HEK293T (cell line): ENCODE results near the gene RNF38.

ENCODE experiments used
- CTCF ChIA-PET: fragments of 350-600 bp; formaldehyde crosslinking; extraction: SDS; loops from one replicate; lab custom pipeline; 2021; ENCODE audit warnings: antibody characterized with exemption, inconsistent platforms; lab: Yijun Ruan, JAX
- POLR2A ChIA-PET: fragments of 350-600 bp; formaldehyde crosslinking; extraction: SDS; loops from one replicate; lab custom pipeline; 2020; ENCODE audit warnings: antibody characterized with exemption, inconsistent platforms; lab: Yijun Ruan, JAX
- DNase-seq: peaks from one replicate; pipeline ENCODE4 v3.0.0; 2012; ENCODE audit warnings: mixed read lengths; ENCODE audit errors: extremely low spot score
- ARNT ChIP-seq: fragments of 450-650 bp; IDR thresholded peaks from 2 replicates; pipeline ENCODE4 v1.6.1; 2017; ENCODE audit warnings: mild to moderate bottlenecking
- BHLHE40 ChIP-seq: fragments of 450-650 bp; IDR thresholded peaks from 2 replicates; pipeline ENCODE4 v1.6.1; 2016; ENCODE audit warnings: mild to moderate bottlenecking, moderate library complexity, borderline replicate concordance
- CTBP1 ChIP-seq: fragments of 450-650 bp; IDR thresholded peaks from 2 replicates; pipeline ENCODE4 v1.6.1; 2016; ENCODE audit warnings: borderline replicate concordance
- ELF4 ChIP-seq: fragments of 450-650 bp; IDR thresholded peaks from 2 replicates; pipeline ENCODE4 v1.6.1; 2017; ENCODE audit warnings: antibody characterized with exemption
- FOXA1 ChIP-seq: fragments of 450-650 bp; IDR thresholded peaks from 2 replicates; pipeline ENCODE4 v1.6.1; 2016; ENCODE audit warnings: mild to moderate bottlenecking
- FOXK2 ChIP-seq: fragments of 450-650 bp; IDR thresholded peaks from 2 replicates; pipeline ENCODE4 v1.6.1; 2016; ENCODE audit warnings: mild to moderate bottlenecking
- FOXM1 ChIP-seq: fragments of 450-650 bp; IDR thresholded peaks from 2 replicates; pipeline ENCODE4 v1.6.1; 2017; ENCODE audit warnings: mild to moderate bottlenecking, borderline replicate concordance
- HDGF ChIP-seq: fragments of 450-650 bp; IDR thresholded peaks from 2 replicates; pipeline ENCODE4 v1.6.1; 2017; ENCODE audit warnings: antibody characterized with exemption, borderline replicate concordance
- L3MBTL2 ChIP-seq: fragments of 450-650 bp; conservative IDR thresholded peaks from 2 replicates; pipeline ENCODE4 v1.6.1; 2016; ENCODE audit warnings: mild to moderate bottlenecking
- LEF1 ChIP-seq: fragments of 450-650 bp; IDR thresholded peaks from 2 replicates; pipeline ENCODE4 v1.6.1; 2017; ENCODE audit warnings: mild to moderate bottlenecking, borderline replicate concordance
- NFRKB ChIP-seq: fragments of 450-650 bp; IDR thresholded peaks from 2 replicates; pipeline ENCODE4 v1.6.1; 2016; ENCODE audit warnings: mild to moderate bottlenecking, moderate library complexity
- PKNOX1 ChIP-seq: fragments of 450-650 bp; IDR thresholded peaks from 2 replicates; pipeline ENCODE4 v1.6.1; 2016
- SP1 ChIP-seq: fragments of 450-650 bp; IDR thresholded peaks from 2 replicates; pipeline ENCODE4 v1.6.1; 2017
- SUZ12 ChIP-seq: fragments of 450-650 bp; IDR thresholded peaks from 2 replicates; pipeline ENCODE4 v1.6.1; 2016; ENCODE audit warnings: mild to moderate bottlenecking
- TARDBP ChIP-seq: fragments of 450-650 bp; IDR thresholded peaks from 2 replicates; pipeline ENCODE4 v1.6.1; 2016
- ZNF384 ChIP-seq: fragments of 450-650 bp; IDR thresholded peaks from 2 replicates; pipeline ENCODE4 v1.6.1; 2016

RNF38 gene

GRCh38 chr9:36319806-36320205, 80.3 kb downstream of the RNF38 start:
- ChIA-PET POLR2A (interaction anchor here (0.9 kb wide), 1 partner anchor 61 kb away, joined by 3 read pairs; the partner anchor contains the start of gene GNE), CTCF (interaction anchor here (0.6 to 1.5 kb wide), 2 partner anchors 10 to 409 kb away, joined by 3 to 6 read pairs; no protein-coding TSS in a partner anchor)
- DNase-seq: no peak
- TF ChIP-seq LEF1 (no peak), NFRKB (no peak), ELF4 (no peak), SP1 (no peak), CTBP1 (no peak), L3MBTL2 (no peak), BHLHE40 (no peak), PKNOX1 (no peak), FOXA1 (no peak), FOXK2 (no peak), HDGF (no peak), TARDBP (no peak), ARNT (no peak), FOXM1 (no peak), SUZ12 (no peak)

DNA sequence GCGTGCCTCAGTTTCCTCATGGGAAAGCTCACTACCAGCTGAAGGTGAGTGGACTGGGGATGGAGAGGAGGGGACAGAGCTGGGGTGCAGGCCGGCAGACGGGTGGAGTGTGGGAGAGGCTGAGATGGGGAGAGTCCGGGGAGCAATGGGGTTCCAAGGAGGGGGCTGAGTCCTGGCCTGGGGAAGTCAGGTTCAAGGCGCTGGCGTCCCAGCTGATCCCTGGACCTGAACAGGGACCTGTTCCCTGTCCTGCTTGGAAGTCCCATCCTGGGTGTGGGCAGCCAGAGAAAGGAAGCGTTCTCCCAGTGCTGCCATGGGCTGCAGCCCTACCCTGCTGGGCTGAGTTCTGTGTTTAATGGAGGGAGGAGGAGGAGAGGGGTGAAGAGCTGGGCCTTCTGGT, 80.9 kb downstream of the RNF38 start:
- POLR2A ChIA-PET: interaction anchor here (0.9 to 1.0 kb wide), 2 partner anchors 10 to 61 kb away, joined by 3 to 4 read pairs; partner anchors contain the start of gene GNE
- TF ChIP-seq NFRKB (no peak), TARDBP (no peak), FOXM1 (no peak), HDGF (no peak), CTBP1 (no peak), SP1 (no peak), BHLHE40 (no peak), PKNOX1 (no peak), L3MBTL2 (no peak), LEF1 (no peak), ZNF384 (no peak), FOXK2 (no peak), ELF4 (no peak), SUZ12 (no peak), ARNT (no peak), FOXA1 (no peak)
- DNase-seq: no peak
- CTCF ChIA-PET: interaction anchor here (0.6 to 1.5 kb wide), 4 partner anchors 10 to 408 kb away, joined by 3 to 6 read pairs (median 4); no protein-coding TSS in a partner anchor

DNA sequence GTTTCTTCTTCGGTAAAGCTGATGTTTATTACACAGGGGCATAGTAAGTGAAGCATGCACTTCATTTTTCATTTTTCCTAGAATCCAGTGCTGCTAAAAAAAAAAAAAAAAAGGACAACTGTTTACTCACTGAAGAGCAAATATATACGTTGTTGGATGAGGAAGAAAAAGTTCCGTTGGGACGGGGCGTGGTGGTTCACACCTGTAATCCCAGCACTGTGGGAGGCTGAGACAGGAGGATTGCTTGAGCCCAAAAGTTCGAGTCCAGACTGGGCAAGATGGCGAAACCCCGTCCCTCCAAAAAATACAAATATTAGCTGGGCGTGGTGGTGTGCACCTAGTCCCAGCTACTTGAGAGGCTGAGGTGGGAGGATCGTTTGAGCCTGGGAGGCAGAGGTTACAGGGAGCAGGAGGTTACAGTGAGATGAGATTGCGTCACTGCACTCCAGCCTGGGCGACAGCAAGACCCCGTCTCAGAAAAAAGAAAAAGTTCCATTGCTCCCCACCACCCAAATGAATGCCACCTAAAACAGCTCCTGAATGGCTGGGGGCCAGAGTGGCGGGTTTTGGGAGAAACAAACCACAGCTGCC, 81.8 kb downstream of the RNF38 start:
- ChIA-PET CTCF (interaction anchor here (0.6 to 1.3 kb wide), 2 partner anchors 10 to 134 kb away, joined by 4 read pairs; no protein-coding TSS in a partner anchor), POLR2A (interaction anchor here (1.0 kb wide), 1 partner anchor 11 kb away, joined by 4 read pairs; no protein-coding TSS in a partner anchor)
- no peak for DNase-seq
- no peak for TF ChIP-seq FOXM1
- no peak for TF ChIP-seq PKNOX1
- no peak for TF ChIP-seq L3MBTL2
- TF ChIP-seq FOXA1: no peak
- TF ChIP-seq SP1: no peak
- no peak for TF ChIP-seq BHLHE40
- TF ChIP-seq ARNT: no peak
- TF ChIP-seq ZNF384: no peak
- TF ChIP-seq ELF4: no peak
- TF ChIP-seq LEF1: no peak
- TF ChIP-seq HDGF: no peak
- TF ChIP-seq NFRKB: no peak
- TF ChIP-seq SUZ12: no peak
- TF ChIP-seq TARDBP: no peak

DNA sequence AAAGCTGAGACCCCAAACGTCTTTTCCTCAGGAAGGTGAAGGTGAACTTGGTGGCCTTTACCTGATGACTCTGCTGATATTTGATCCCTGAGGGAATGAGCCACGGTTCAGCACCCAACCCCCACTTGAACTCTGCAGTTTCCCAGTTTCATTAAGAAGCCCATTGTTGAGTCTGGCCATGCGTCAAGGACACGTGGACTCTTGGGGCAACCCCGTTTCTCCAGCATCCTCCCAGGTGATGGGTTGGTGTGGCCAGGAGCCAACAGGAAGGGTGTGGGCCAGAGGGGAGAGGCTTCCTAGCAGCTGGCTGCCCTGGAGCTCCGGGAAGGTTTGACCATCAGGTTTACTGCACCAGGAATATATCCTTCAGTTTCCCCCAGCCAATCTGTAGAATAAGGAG, 82.3 kb downstream of the RNF38 start:
- POLR2A ChIA-PET: no interaction called here
- no peak for DNase-seq
- TF ChIP-seq CTBP1 (no peak), BHLHE40 (no peak), ZNF384 (no peak), SUZ12 (no peak), NFRKB (no peak), L3MBTL2 (no peak), HDGF (no peak), ELF4 (no peak), FOXM1 (no peak), FOXK2 (no peak)

DNA sequence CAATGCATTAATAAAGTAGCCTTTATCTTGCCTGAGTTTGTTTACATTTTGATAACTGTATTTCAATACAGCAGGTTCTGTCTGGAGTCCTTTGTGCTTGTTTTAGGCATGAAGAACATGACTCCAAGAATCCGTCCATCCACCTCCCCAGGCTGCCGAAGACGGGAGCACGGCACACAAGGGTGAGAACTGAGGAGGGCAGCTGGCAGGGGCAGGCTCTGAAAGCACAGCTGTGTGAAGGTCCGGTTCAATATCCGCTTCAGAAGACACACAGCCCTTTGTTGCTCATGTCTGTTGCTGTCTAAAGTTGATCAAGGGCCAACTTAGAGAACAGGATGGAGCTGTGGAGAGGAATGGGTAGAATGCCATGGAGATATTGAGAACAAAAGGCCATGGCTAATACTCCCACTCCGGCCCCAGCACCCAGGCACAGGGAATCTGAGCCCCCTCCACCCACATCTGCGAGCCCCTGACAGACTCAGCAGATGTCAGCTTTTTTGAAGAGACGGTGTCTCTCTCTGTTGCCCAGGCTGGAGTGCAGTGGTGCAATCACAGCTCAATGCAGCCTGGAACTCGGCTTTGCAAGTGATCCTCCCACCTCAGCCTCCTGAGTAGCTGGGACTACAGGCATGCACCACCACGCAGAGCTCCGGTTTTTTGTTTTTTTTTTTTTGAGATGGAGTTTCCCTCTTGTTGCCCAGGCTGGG, 83.3 kb downstream of the RNF38 start:
- POLR2A ChIA-PET: interaction anchor here (0.8 kb wide), 1 partner anchor 59 kb away, joined by 3 read pairs; the partner anchor contains the start of gene GNE

More for the DNA sequence above, 82.3 kb downstream of the RNF38 start:
- CTCF ChIA-PET: interaction anchor here (1.3 kb wide), 1 partner anchor 11 kb away, joined by 4 read pairs; no protein-coding TSS in a partner anchor

More for the DNA sequence above, 83.3 kb downstream of the RNF38 start:
- TF ChIP-seq CTBP1 (no peak), TARDBP (no peak), FOXM1 (no peak), SUZ12 (no peak), FOXK2 (no peak), HDGF (no peak)
- CTCF ChIA-PET: interaction anchor here (0.5 to 0.6 kb wide), 2 partner anchors 65 to 413 kb away, joined by 3 read pairs; no protein-coding TSS in a partner anchor
- DNase-seq: no peak
